Measurements from ENCODE around the gene MAPRE3. TPM values are rescaled to one million over a fixed set of nuclear protein-coding genes. Genes with fewer than 3 reads are reported as not detected.

Gene MAPRE3
- total and polyA plus RNA-seq, 4 experiments from 2014 or later = 1.3 to 3.6 (median 2.9) TPM

GRCh38 chr2:27053321-27053720 lies 82.9 kb downstream of the MAPRE3 start:
- peak overlapping the region in 4 of 7 donors; percentile 1 to 91 (median 26) for H3K27ac Mint-ChIP-seq
- peaks cover 14% of the 10 kb centered on the region for H3K4me1 ChIP-seq (ENCODE audit: insufficient read depth, low read length)
- H3K9me3 ChIP-seq (ENCODE audit: control insufficient read depth in 1 of 2, low read length in 2 of 2) = no peaks in the 10 kb centered on the region
- peaks cover 6 to 13% of the 10 kb centered on the region in 2 donors for H3K27me3 Mint-ChIP-seq
- H3K27me3 ChIP-seq (ENCODE audit: insufficient read depth, low read length) = no peaks in the 10 kb centered on the region
- DNase-seq = no peak
- CTCF ChIA-PET (ENCODE audit: partially characterized antibody) = interaction anchor here (1.0 to 1.8 kb wide), 5 partner anchors 9 to 118 kb away, joined by 3 to 4 read pairs (median 3); no protein-coding TSS in a partner anchor
- peaks cover 10% of the 10 kb centered on the region for H3K36me3 ChIP-seq (ENCODE audit: insufficient read depth, low read length)
- peaks cover 13 to 28% (median 19%) of the 10 kb centered on the region in 4 donors for H3K4me1 Mint-ChIP-seq
- peak overlapping the region in 7 of 8 donors; percentile 5 to 96 (median 68) for H3K4me3 Mint-ChIP-seq
- intact Hi-C loops (cut with micrococcal nuclease) = no loop called here
- peaks cover 0 to 14% (median 7%) of the 10 kb centered on the region in 8 donors for H3K9me3 Mint-ChIP-seq
- POLR2A ChIA-PET (ENCODE audit: partially characterized antibody) = interaction anchor here (1.2 to 13.9 kb wide), 4 partner anchors 8 to 32 kb away, joined by 4 to 402 read pairs (median 30); partner anchors contain the start of genes EMILIN1 and OST4
- peaks cover 12 to 45% of the 10 kb centered on the region in 2 donors for H3K36me3 Mint-ChIP-seq
- no peak overlapping the region for H3K27ac ChIP-seq (ENCODE audit: low read depth, low read length)
- H3K4me3 ChIP-seq (ENCODE audit: low read length in 2 of 2) = no peak overlapping the region

- H3K4me3 Mint-ChIP-seq = peak overlapping the region in 5 of 8 donors; percentile 8 to 62 (median 26)
- POLR2A ChIA-PET (ENCODE audit: partially characterized antibody) = interaction anchor here (1.2 to 13.9 kb wide), 3 partner anchors 11 to 32 kb away, joined by 4 to 402 read pairs (median 8); partner anchors contain the start of genes EMILIN1 and OST4
These were observed 83.3 kb downstream of the MAPRE3 start for GRCh38 chr2:27053776-27054175.

GRCh38 chr2:27054721-27055120 lies 84.3 kb downstream of the MAPRE3 start:
- intact Hi-C loops (cut with micrococcal nuclease) = no loop called here

More at GRCh38 chr2:27053776-27054175, 83.3 kb downstream of the MAPRE3 start:
- Histone ChIP-seq H3K36me3 (ENCODE audit: insufficient read depth, low read length) (peaks cover 10% of the 10 kb centered on the region), H3K27ac (ENCODE audit: low read depth, low read length) (no peak overlapping the region), H3K4me3 (ENCODE audit: low read length in 2 of 2) (no peak overlapping the region), H3K9me3 (ENCODE audit: control insufficient read depth in 1 of 2, low read length in 2 of 2) (no peaks in the 10 kb centered on the region), H3K27me3 (ENCODE audit: insufficient read depth, low read length) (no peaks in the 10 kb centered on the region), H3K4me1 (ENCODE audit: insufficient read depth, low read length) (peaks cover 14% of the 10 kb centered on the region)
- CTCF ChIA-PET (ENCODE audit: partially characterized antibody) = interaction anchor here (1.0 to 1.8 kb wide), 5 partner anchors 12 to 118 kb away, joined by 3 to 6 read pairs (median 4); partner anchors contain the start of genes KHK and OST4
- peaks cover 0 to 14% (median 7%) of the 10 kb centered on the region in 8 donors for H3K9me3 Mint-ChIP-seq
- H3K4me1 Mint-ChIP-seq = peaks cover 13 to 28% (median 19%) of the 10 kb centered on the region in 4 donors
- H3K27me3 Mint-ChIP-seq = peaks cover 6 to 13% of the 10 kb centered on the region in 2 donors
- H3K27ac Mint-ChIP-seq = peak overlapping the region in 4 of 7 donors; percentile 6 to 66 (median 32)
- DNase-seq = no peak
- intact Hi-C loops (cut with micrococcal nuclease) = no loop called here
- H3K36me3 Mint-ChIP-seq = peaks cover 12 to 49% of the 10 kb centered on the region in 2 donors

GRCh38 chr2:27057184-27057583 lies 86.7 kb downstream of the MAPRE3 start:
- peaks cover 3% of the 10 kb centered on the region for H3K4me1 ChIP-seq (ENCODE audit: insufficient read depth, low read length)
- no peak overlapping the region for H3K4me3 ChIP-seq (ENCODE audit: low read length in 2 of 2)
- Mint-ChIP-seq H3K27me3 (no peaks in the 10 kb centered on the region), H3K4me3 (no peak overlapping the region), H3K4me1 (peaks cover 4 to 6% (median 4%) of the 10 kb centered on the region in 4 donors), H3K36me3 (peaks cover 12 to 39% of the 10 kb centered on the region in 2 donors), H3K27ac (peak overlapping the region in 1 of 7 donors; percentile 43), H3K9me3 (no peaks in the 10 kb centered on the region)
- CTCF ChIA-PET (ENCODE audit: partially characterized antibody) = no interaction called here
- no peaks in the 10 kb centered on the region for H3K9me3 ChIP-seq (ENCODE audit: control insufficient read depth in 1 of 2, low read length in 2 of 2)
- no peaks in the 10 kb centered on the region for H3K27me3 ChIP-seq (ENCODE audit: insufficient read depth, low read length)
- POLR2A ChIA-PET (ENCODE audit: partially characterized antibody) = interaction anchor here (2.0 to 13.9 kb wide), 3 partner anchors 18 to 29 kb away, joined by 4 to 402 read pairs (median 10); partner anchors contain the start of genes EMILIN1, KHK and OST4
- no peak for DNase-seq
- no peak overlapping the region for H3K27ac ChIP-seq (ENCODE audit: low read depth, low read length)
- intact Hi-C loops (cut with micrococcal nuclease) = no loop called here
- H3K36me3 ChIP-seq (ENCODE audit: insufficient read depth, low read length) = peaks cover 10% of the 10 kb centered on the region

More at GRCh38 chr2:27054721-27055120, 84.3 kb downstream of the MAPRE3 start:
- Mint-ChIP-seq H3K4me1 (peaks cover 11 to 23% (median 15%) of the 10 kb centered on the region in 4 donors), H3K9me3 (peaks cover 0 to 14% (median 7%) of the 10 kb centered on the region in 8 donors), H3K36me3 (peaks cover 12 to 54% of the 10 kb centered on the region in 2 donors), H3K27me3 (peaks cover 6 to 13% of the 10 kb centered on the region in 2 donors), H3K4me3 (peak overlapping the region in 3 of 8 donors; percentile 26 to 44 (median 29)), H3K27ac (peak overlapping the region in 2 of 7 donors; percentile 7 to 59)
- ChIA-PET POLR2A (ENCODE audit: partially characterized antibody) (interaction anchor here (1.2 to 13.9 kb wide), 4 partner anchors 10 to 32 kb away, joined by 4 to 402 read pairs (median 9); partner anchors contain the start of genes EMILIN1, KHK and OST4), CTCF (ENCODE audit: partially characterized antibody) (interaction anchor here (1.1 to 1.3 kb wide), 5 partner anchors 10 to 225 kb away, joined by 3 to 6 read pairs (median 3); partner anchors contain the start of genes KHK and OST4)
- DNase-seq = no peak
- no peaks in the 10 kb centered on the region for H3K27me3 ChIP-seq (ENCODE audit: insufficient read depth, low read length)
- no peaks in the 10 kb centered on the region for H3K9me3 ChIP-seq (ENCODE audit: control insufficient read depth in 1 of 2, low read length in 2 of 2)
- peaks cover 10% of the 10 kb centered on the region for H3K36me3 ChIP-seq (ENCODE audit: insufficient read depth, low read length)
- no peak overlapping the region for H3K27ac ChIP-seq (ENCODE audit: low read depth, low read length)
- H3K4me3 ChIP-seq (ENCODE audit: low read length in 2 of 2) = no peak overlapping the region
- peaks cover 8% of the 10 kb centered on the region for H3K4me1 ChIP-seq (ENCODE audit: insufficient read depth, low read length)

- Mint-ChIP-seq H3K9me3 (no peaks in the 10 kb centered on the region), H3K4me1 (peaks cover 0 to 7% (median 4%) of the 10 kb centered on the region in 4 donors), H3K27me3 (no peaks in the 10 kb centered on the region), H3K4me3 (no peak overlapping the region), H3K36me3 (peaks cover 20 to 47% of the 10 kb centered on the region in 2 donors), H3K27ac (peak overlapping the region in 4 of 7 donors; percentile 9 to 41 (median 27))
- Histone ChIP-seq H3K4me3 (ENCODE audit: low read length in 2 of 2) (no peak overlapping the region), H3K27ac (ENCODE audit: low read depth, low read length) (no peak overlapping the region), H3K4me1 (ENCODE audit: insufficient read depth, low read length) (no peaks in the 10 kb centered on the region), H3K27me3 (ENCODE audit: insufficient read depth, low read length) (no peaks in the 10 kb centered on the region), H3K36me3 (ENCODE audit: insufficient read depth, low read length) (peaks cover 10% of the 10 kb centered on the region), H3K9me3 (ENCODE audit: control insufficient read depth in 1 of 2, low read length in 2 of 2) (no peaks in the 10 kb centered on the region)
- intact Hi-C loops (cut with micrococcal nuclease) = no loop called here
- CTCF ChIA-PET (ENCODE audit: partially characterized antibody) = interaction anchor here (0.7 kb wide), 1 partner anchor 28 kb away, joined by 4 read pairs; no protein-coding TSS in a partner anchor
- POLR2A ChIA-PET (ENCODE audit: partially characterized antibody) = interaction anchor here (0.9 to 13.9 kb wide), 3 partner anchors 8 to 17 kb away, joined by 3 to 402 read pairs (median 53); partner anchors contain the start of genes AGBL5, EMILIN1 and OST4
- no peak for DNase-seq
These were observed 87.8 kb downstream of the MAPRE3 start for GRCh38 chr2:27058210-27058609.

GRCh38 chr2:27059141-27059820 lies 88.8 kb downstream of the MAPRE3 start:
- H3K36me3 Mint-ChIP-seq = peaks cover 23 to 49% of the 10 kb centered on the region in 2 donors
- H3K4me1 Mint-ChIP-seq = peaks cover 0 to 11% (median 7%) of the 10 kb centered on the region in 4 donors
- H3K4me1 ChIP-seq (ENCODE audit: insufficient read depth, low read length) = no peaks in the 10 kb centered on the region
- peak overlapping the region in 4 of 7 donors; percentile 22 to 72 (median 57) for H3K27ac Mint-ChIP-seq
- DNase-seq = no peak
- intact Hi-C loops (cut with micrococcal nuclease) = no loop called here
- no peaks in the 10 kb centered on the region for H3K27me3 Mint-ChIP-seq
- H3K36me3 ChIP-seq (ENCODE audit: insufficient read depth, low read length) = peaks cover 10% of the 10 kb centered on the region
- H3K9me3 ChIP-seq (ENCODE audit: control insufficient read depth in 1 of 2, low read length in 2 of 2) = no peaks in the 10 kb centered on the region
- no peak overlapping the region for H3K27ac ChIP-seq (ENCODE audit: low read depth, low read length)
- H3K4me3 Mint-ChIP-seq = no peak overlapping the region
- no peaks in the 10 kb centered on the region for H3K27me3 ChIP-seq (ENCODE audit: insufficient read depth, low read length)
- no peak overlapping the region for H3K4me3 ChIP-seq (ENCODE audit: low read length in 2 of 2)
- ChIA-PET POLR2A (ENCODE audit: partially characterized antibody) (interaction anchor here (0.6 to 13.9 kb wide), 4 partner anchors 9 to 294 kb away, joined by 3 to 402 read pairs (median 28); partner anchors contain the start of genes AGBL5, EMILIN1 and OST4), CTCF (ENCODE audit: partially characterized antibody) (no interaction called here)
- H3K9me3 Mint-ChIP-seq = no peaks in the 10 kb centered on the region

Data from CD4-positive, alpha-beta memory T cell (primary cell).